Pancreas (tissue), 10 donors: ENCODE results near the gene ROR2. TPM values are rescaled to one million over a fixed set of nuclear protein-coding genes. Genes with fewer than 3 reads are reported as not detected.

Experiments used
- ATAC-seq, 4 donors: fragments of 200-7000 bp; cut with Tn5 transposase; one replicate each; pipeline versions ENCODE4 v1.8.0 to v1.9.1; 2020; ENCODE audit warnings: mild to moderate bottlenecking in 4 of 4, moderate library complexity in 4 of 4
- DNase-seq, 6 donors: peaks; one replicate each; pipeline ENCODE4 v3.0.0-alpha.2; 2020
- FAIRE-seq: peaks from 2 replicates; lab custom pipeline; 2012; peaks lifted over from hg19 to GRCh38; lab: Jason Lieb, UNC
- H3K27ac ChIP-seq, 4 donors: fragments of 200-600 bp; sonication (generic); 1 replicate in 3 of 4; 2 replicates in 1 of 4; pipeline versions ENCODE4 v1.5.0 to v1.8.0; 2020
- H3K27me3 ChIP-seq, 4 donors: fragments of 200-600 bp; one replicate each; pipeline ENCODE4 v1.8.0; 2021
- H3K36me3 ChIP-seq, 3 donors: fragments of 200-600 bp; sonication (generic) in 1 of 3; one replicate each; pipeline versions ENCODE4 v1.5.0 to v1.8.0; 2020 to 2021
- H3K4me1 ChIP-seq, 3 donors: fragments of 200-600 bp; one replicate each; pipeline ENCODE4 v1.8.0; 2021
- H3K4me3 ChIP-seq, 4 donors: fragments of 200-600 bp; sonication (generic) in 2 of 4; one replicate each; pipeline versions ENCODE4 v1.5.0 to v1.8.0; 2020 to 2021
- H3K9me3 ChIP-seq, 4 donors: fragments of 200-600 bp; one replicate each; pipeline ENCODE4 v1.8.0; 2021
- CTCF ChIP-seq, 4 donors: fragments of 200-600 bp; sonication (generic) in 3 of 4; IDR thresholded peaks; one replicate each; pipeline versions ENCODE4 v1.5.0 to v1.8.0; 2021; ENCODE audit warnings: antibody characterized with exemption in 4 of 4
- WGBS, 2 donors: extraction: QIAGEN DNeasy Blood & Tissue Kit; methylation state at CpG; one replicate each; pipeline ENCODE4 v1.1.7; 2013; 5-methylcytosine and 5-hydroxymethylcytosine counted together
- intact Hi-C, 3 donors: fragments of 100-400 bp; cut with DNase I; formaldehyde crosslinking; loops; one replicate each; pipeline versions ENCODE4 v1.11.1 to v1.14.2; 2022
- polyA plus RNA-seq, 2 donors: library from polyadenylated mRNA; stranded (reverse); fragments of 200-250 nt; gene quantifications; one replicate each; pipeline ENCODE4 v1.2.3, GENCODE V29; 2013
- total RNA-seq, 6 donors: library from RNA; stranded (reverse); fragmentation: NEBNext Ultra II Directional in 4 of 6; extraction: Animal tissue kit (Norgen Biotek cat#: 25700) in 4 of 6; gene quantifications; one replicate each; pipeline versions ENCODE4 v1.2.1 to v1.2.4, GENCODE V29; 2021 to 2023
- donor health status: healthy with polysubstance abuse.
- donor health status: DM: no; HTN: no; CAD: no; lungs with moderate emphysema.
- donor health status: DM: no; HTN: no; CAD: no.
- donor health status: control.
- donor health status: control.
- donor health status: Bipolar disorder and iron deficiency.
- donor health status: DM: yes; HTN: yes; CAD: no.
- donor health status: DM: no; HTN: no; CAD: no.
- donor health status: DM: no; HTN: no; CAD: no.
- donor health status: DM: yes; HTN: yes; CAD: no.

ROR2 gene
- total and polyA plus RNA-seq, 8 donors: 0.67 to 6.3 (median 1.2) TPM

GRCh38 chr9:91599564-91599963, 350.5 kb downstream of the ROR2 start:
- Histone ChIP-seq H3K27me3 (no peaks in the 10 kb centered on the region), H3K4me1 (peaks cover 1 to 10% (median 2%) of the 10 kb centered on the region in 3 donors), H3K27ac (no peak overlapping the region), H3K36me3 (no peaks in the 10 kb centered on the region), H3K4me3 (no peak overlapping the region), H3K9me3 (no peaks in the 10 kb centered on the region)
- FAIRE-seq (no peak), DNase-seq (no peak), ATAC-seq (no peak)
- whole genome bisulfite sequencing, 2 donors: 87 to 88% methylated on average over 3 of the region's 3 CpGs
- no peak for TF ChIP-seq CTCF (IDR thresholded peaks at IDR 0.05)
- intact Hi-C loops: no loop called here

- H3K9me3 ChIP-seq: no peaks in the 10 kb centered on the region
- no peaks in the 10 kb centered on the region for H3K27me3 ChIP-seq
- no peaks in the 10 kb centered on the region for H3K4me1 ChIP-seq
- WGBS, 2 donors: 80 to 81% methylated on average over 3 of the region's 3 CpGs
- no peak for TF ChIP-seq CTCF (IDR thresholded peaks at IDR 0.05)
- FAIRE-seq: no peak
- no peaks in the 10 kb centered on the region for H3K36me3 ChIP-seq
- intact Hi-C loops: no loop called here
- H3K27ac ChIP-seq: no peak overlapping the region
- no peak for DNase-seq
- no peak overlapping the region for H3K4me3 ChIP-seq
- no peak for ATAC-seq
These were observed 358.4 kb downstream of the ROR2 start for GRCh38 chr9:91591627-91592026.

- H3K27me3 ChIP-seq: no peaks in the 10 kb centered on the region
- FAIRE-seq: no peak
These were observed 360.9 kb downstream of the ROR2 start for GRCh38 chr9:91589101-91589553.

GRCh38 chr9:91586282-91586681, 363.7 kb downstream of the ROR2 start:
- Histone ChIP-seq H3K27ac (no peak overlapping the region), H3K27me3 (no peaks in the 10 kb centered on the region), H3K4me1 (no peaks in the 10 kb centered on the region), H3K36me3 (no peaks in the 10 kb centered on the region), H3K9me3 (no peaks in the 10 kb centered on the region), H3K4me3 (no peak overlapping the region)
- intact Hi-C loops: no loop called here
- no peak for FAIRE-seq
- ATAC-seq: no peak
- DNase-seq: no peak
- TF ChIP-seq CTCF (IDR thresholded peaks at IDR 0.05): no peak
- whole genome bisulfite sequencing, 2 donors: 77 to 79% methylated on average over 8 of the region's 8 CpGs

More at GRCh38 chr9:91589101-91589553, 360.9 kb downstream of the ROR2 start:
- Histone ChIP-seq H3K9me3 (no peaks in the 10 kb centered on the region), H3K36me3 (no peaks in the 10 kb centered on the region), H3K4me1 (no peaks in the 10 kb centered on the region), H3K4me3 (no peak overlapping the region), H3K27ac (no peak overlapping the region)
- no peak for TF ChIP-seq CTCF (IDR thresholded peaks at IDR 0.05)
- WGBS, 2 donors: 44 to 45% methylated on average over 7 of the region's 7 CpGs
- intact Hi-C loops: no loop called here
- peak in 3 of 6 donors; percentile 5 to 38 (median 17) for DNase-seq
- ATAC-seq: peak in 3 of 4 donors; percentile 48 to 76 (median 50)

- Histone ChIP-seq H3K9me3 (no peaks in the 10 kb centered on the region), H3K36me3 (no peaks in the 10 kb centered on the region), H3K4me1 (no peaks in the 10 kb centered on the region), H3K4me3 (no peak overlapping the region), H3K27me3 (no peaks in the 10 kb centered on the region), H3K27ac (no peak overlapping the region)
- intact Hi-C loops: no loop called here
- no peak for DNase-seq
- TF ChIP-seq CTCF (IDR thresholded peaks at IDR 0.05): no peak
- WGBS, 2 donors: 89 to 94% methylated on average over 9 of the region's 9 CpGs
- FAIRE-seq: no peak
- no peak for ATAC-seq
These were observed 366.1 kb downstream of the ROR2 start for GRCh38 chr9:91583966-91584365.
